Mucosa of gallbladder (tissue), 1 donor: ENCODE data around the gene MAPK14. TPM values are rescaled to one million over a fixed set of nuclear protein-coding genes. Genes with fewer than 3 reads are reported as not detected.
"Not testable (repeated sequence)": the region's sequence is repeated elsewhere in the genome, so short reads cannot be mapped to it uniquely, and the experiment has no call there.

Experiments used
- DNase-seq: peaks from one replicate; pipeline ENCODE4 v3.0.0-alpha.2; 2020; ENCODE audit warnings: low spot score
- total RNA-seq: library from RNA; stranded (reverse); gene quantifications from one replicate; pipeline ENCODE4 v1.2.1, GENCODE V29; 2021
- donor health status: DM: no; HTN: no; CAD: no.

Gene MAPK14
- total RNA-seq, 1 donor from 2014 or later = 62.7 TPM

- DNase-seq = no peak
Measured at GRCh38 chr6:36068586-36068985, 41.0 kb downstream of the MAPK14 start.

- DNase-seq = no peak
Measured at GRCh38 chr6:36069573-36069972, 42.0 kb downstream of the MAPK14 start.

- DNase-seq = no peak
Measured at GRCh38 chr6:36070252-36070651, 42.6 kb downstream of the MAPK14 start.

- no peak for DNase-seq
Measured at GRCh38 chr6:36071281-36071680, 43.7 kb downstream of the MAPK14 start.

- DNase-seq = no peak
Measured at GRCh38 chr6:36071714-36072113, 44.1 kb downstream of the MAPK14 start.

GRCh38 chr6:36072681-36073080 lies 45.1 kb downstream of the MAPK14 start:
- DNase-seq = no peak

- no peak for DNase-seq
Measured at GRCh38 chr6:36073587-36073986, 46.0 kb downstream of the MAPK14 start.

GRCh38 chr6:36075656-36076055 lies 48.0 kb downstream of the MAPK14 start:
- DNase-seq = no peak

GRCh38 chr6:36076178-36077063 lies 48.8 kb downstream of the MAPK14 start:
- DNase-seq = no peak

- no peak for DNase-seq
Measured at GRCh38 chr6:36078159-36078558, 50.6 kb downstream of the MAPK14 start.

GRCh38 chr6:36079601-36080000 lies 52.0 kb downstream of the MAPK14 start:
- DNase-seq = no peak

GRCh38 chr6:36082318-36082717 lies 54.7 kb downstream of the MAPK14 start:
- no peak for DNase-seq

- DNase-seq = no peak
Measured at GRCh38 chr6:36083446-36083845, 55.8 kb downstream of the MAPK14 start.

- not testable (repeated sequence) for DNase-seq
Measured at GRCh38 chr6:36088204-36088603, 60.6 kb downstream of the MAPK14 start.

GRCh38 chr6:36089048-36089447 lies 61.4 kb downstream of the MAPK14 start:
- DNase-seq = no peak

- DNase-seq = no peak
Measured at GRCh38 chr6:36094238-36094637, 66.6 kb downstream of the MAPK14 start.

GRCh38 chr6:36094753-36095496 lies 67.3 kb downstream of the MAPK14 start:
- peak; percentile 86 for DNase-seq

- peak; percentile 80 for DNase-seq
Measured at GRCh38 chr6:36095497-36096391, 68.1 kb downstream of the MAPK14 start.

- DNase-seq = no peak
Measured at GRCh38 chr6:36098253-36098919, 70.8 kb downstream of the MAPK14 start.

GRCh38 chr6:36098920-36099647 lies 71.5 kb downstream of the MAPK14 start:
- no peak for DNase-seq
